IPS-NIHi7 (cell line): ENCODE results near the gene DNAJC27.

Experiments
- DNase-seq: peaks from one replicate; pipeline ENCODE4 v3.0.0; 2012; ENCODE audit warnings: mixed read lengths; ENCODE audit errors: extremely low spot score

Gene DNAJC27

GRCh38 chr2:24908461-24908901 lies 63.3 kb downstream of the DNAJC27 start:
- DNase-seq, result no peak

DNA sequence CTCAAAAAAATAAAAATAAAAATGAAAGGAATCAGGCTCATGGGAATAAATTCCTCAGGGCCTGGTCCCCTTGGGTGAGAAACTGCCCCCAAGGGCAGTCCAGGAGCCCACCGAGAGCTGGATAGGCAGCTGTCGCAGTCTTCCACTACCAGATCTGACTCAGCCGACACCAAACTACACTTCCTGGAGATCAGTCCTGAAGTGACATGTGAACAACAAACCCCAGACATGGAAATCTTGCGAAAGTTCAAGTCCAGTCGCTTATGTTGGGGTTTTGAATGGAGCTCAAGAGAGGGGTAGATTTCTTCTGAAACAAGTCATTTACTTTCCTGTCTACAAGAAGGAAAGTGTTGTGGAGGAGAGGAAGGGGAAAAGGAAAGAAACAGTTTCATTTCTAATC lies 64.6 kb downstream of the DNAJC27 start:
- DNase-seq, result no peak

DNA sequence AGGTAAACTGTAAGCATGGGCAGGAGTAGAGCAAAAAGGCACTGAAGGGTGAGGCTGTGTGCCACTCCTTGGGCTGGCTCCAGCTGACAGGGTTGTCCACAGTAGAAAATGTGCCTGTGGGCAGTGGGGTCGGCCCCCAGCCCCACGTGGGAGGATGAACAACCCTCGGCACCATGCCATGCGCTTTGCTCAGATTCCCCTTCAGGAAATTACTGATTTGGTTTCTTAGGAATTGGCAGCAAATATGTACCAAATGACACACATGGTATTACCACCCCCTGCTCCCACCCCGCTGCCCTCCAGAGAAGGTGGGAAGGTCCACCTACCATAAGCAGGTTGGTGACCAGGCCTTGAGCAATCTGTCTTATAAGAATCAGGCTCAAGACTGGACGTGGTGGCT lies 65.3 kb downstream of the DNAJC27 start:
- no peak for DNase-seq

- DNase-seq, result no peak
These were observed 68.3 kb downstream of the DNAJC27 start for GRCh38 chr2:24903161-24904103.

DNA sequence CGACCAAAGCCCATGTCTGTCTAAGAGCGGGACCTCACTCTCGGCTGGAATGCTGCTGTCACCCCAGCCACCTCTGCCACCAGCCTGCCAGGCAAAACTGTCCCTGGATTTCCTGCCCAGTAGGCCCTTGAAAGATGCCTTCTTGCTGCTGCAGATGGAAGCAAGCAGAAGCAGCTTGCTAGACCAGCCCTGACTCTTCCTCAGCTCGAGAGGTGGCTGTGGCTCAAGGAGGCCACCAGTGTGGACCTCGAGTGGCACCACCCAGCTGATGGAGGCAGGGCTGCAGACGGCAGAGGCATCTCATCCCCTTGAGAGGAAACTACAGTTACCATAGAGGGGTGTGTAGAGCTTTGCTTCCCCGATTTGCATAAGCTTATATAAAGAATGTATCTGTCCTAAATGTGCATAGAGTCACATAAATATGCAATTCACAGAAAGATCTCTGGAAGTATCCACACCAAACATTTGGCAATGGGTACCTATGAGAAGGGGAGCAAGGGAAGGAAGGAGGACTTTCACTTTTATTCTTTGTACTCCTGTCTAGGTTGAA lies 72.3 kb downstream of the DNAJC27 start:
- DNase-seq, result no peak

- no peak for DNase-seq
These were observed 73.3 kb downstream of the DNAJC27 start for GRCh38 chr2:24898122-24899109.

DNA sequence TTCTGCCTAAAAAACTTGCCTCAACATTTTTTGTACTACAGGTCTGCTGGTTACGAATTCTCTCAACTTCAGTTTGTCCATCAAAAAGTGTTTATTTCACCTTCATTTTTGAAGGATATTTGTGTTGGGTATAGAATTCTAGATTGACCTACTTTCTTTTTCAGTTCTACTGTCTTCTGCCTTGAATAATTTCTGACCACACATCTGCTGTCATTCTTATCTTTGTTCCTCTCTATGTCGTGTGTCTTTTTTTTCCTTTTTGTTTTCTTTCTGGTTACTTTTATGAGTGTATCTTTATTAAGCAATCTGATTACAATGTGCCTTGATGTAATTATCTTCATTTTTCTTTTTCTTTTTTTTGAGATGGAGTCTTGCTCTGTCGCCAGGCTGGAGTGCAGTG lies 77.0 kb downstream of the DNAJC27 start:
- DNase-seq, result no peak

GRCh38 chr2:24893934-24894333 lies 77.8 kb downstream of the DNAJC27 start:
- no peak for DNase-seq
